Astrocyte of the cerebellum (primary cell): ENCODE data around the gene GRWD1.
"Not testable (repeated sequence)": the region's sequence is repeated elsewhere in the genome, so short reads cannot be mapped to it uniquely, and the experiment has no call there.

Source experiments
- DNase-seq: peaks from one replicate; pipeline ENCODE4 v3.0.0-alpha.2; 2011; ENCODE audit warnings: low read depth
- H3K4me3 ChIP-seq: 2 replicates; pipeline ENCODE4 v1.5.1; 2011; ENCODE audit warnings: mild to moderate bottlenecking, low read depth, low read length, moderate library complexity
- in situ Hi-C: cut with HindIII; loops from 2 replicates; pipeline ENCODE4 v1.10.0; 2017; ENCODE audit warnings: low sequenced_read_pairs
- TF ChIP-seq, protein P1 (sequence below): IDR thresholded peaks from 2 replicates; pipeline ENCODE4 v1.5.1; 2012; ENCODE audit warnings: low read length, low read depth, moderate library complexity, mild to moderate bottlenecking; ENCODE audit errors: missing control alignments

Gene GRWD1

DNA sequence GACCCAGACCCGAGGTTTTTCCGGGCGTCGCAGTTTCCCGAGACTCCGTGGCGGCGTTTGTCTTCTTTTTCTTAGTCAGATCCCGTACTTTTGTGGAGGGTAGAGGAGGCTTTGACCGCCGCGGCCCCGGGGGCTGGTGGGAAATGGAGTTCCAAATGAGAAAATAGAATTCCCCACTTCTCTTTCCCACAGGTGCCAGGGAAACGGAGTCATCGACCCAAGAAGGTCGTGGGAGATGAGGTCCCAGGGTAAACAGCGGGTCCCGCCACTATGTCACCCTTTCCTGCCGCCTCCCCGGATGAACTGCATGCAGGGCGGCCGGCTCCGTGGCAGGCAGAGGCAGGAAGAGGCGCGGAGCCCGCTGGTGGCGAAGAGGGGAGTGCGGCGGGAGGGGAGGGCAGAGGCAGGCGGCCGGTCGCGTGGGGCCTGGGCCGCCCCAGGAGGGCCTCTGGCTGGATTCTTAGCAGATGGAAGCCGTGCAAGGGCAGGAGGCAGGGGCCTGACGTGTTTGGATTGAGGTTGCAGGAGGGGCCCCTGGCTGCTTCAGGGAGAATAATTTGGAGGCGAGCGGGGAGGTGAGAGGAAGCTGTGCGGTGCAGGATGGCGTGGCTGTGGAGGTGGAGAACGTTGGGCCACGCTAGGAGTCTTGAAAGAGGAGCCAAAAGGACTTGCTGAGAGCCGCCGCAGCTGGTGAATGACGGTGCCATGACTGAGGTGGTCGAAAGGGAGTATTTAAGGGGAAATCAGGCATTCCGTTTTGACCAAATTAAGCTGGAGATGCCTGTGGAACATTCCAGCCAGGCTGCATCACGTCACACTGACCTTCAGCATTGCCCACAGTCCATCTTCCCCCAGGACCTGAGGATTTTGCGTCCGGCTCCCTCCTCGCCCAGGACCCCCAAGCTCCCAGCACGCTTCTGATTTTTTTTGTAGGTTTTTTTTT, 35.0 kb downstream of the GRWD1 start:
- in situ Hi-C loops = no loop called here

DNA sequence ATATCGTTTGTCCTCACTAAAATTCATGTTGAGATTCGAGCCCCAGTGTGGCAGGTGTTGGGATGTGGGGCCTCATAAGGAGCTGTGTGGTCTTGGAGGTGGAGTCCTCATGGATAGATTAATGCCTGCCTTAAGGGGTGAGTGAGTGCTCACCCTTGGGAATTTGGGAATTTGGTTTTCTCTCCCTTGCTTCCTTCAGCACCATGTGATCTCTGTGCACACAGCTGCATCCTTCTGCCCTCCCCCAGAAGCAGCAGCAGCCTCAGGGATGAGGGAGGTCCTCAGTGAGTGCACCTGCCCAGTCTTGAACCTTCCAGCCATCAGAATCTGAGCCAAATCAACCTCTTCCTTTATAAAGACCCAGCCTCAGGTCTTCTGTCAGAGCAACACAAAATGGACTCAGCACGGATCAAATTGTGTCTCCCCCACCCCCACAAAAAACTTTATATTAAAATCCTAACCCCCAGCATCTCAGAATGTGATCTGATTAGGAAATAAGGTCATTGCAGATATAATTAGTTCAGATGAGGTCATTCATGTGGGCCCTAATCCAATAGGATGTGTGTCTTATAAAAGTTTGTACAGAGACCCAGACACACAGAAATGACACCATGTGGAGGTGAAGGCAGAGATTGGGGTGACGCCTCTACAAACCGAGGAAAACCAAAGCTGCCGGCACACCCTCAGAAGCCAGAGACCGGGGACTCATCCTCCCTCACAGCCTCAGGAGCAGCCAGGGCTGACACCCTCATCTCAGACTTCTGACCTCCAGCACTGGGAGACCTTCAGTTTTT, 36.3 kb downstream of the GRWD1 start:
- TF ChIP-seq, protein P1, sequence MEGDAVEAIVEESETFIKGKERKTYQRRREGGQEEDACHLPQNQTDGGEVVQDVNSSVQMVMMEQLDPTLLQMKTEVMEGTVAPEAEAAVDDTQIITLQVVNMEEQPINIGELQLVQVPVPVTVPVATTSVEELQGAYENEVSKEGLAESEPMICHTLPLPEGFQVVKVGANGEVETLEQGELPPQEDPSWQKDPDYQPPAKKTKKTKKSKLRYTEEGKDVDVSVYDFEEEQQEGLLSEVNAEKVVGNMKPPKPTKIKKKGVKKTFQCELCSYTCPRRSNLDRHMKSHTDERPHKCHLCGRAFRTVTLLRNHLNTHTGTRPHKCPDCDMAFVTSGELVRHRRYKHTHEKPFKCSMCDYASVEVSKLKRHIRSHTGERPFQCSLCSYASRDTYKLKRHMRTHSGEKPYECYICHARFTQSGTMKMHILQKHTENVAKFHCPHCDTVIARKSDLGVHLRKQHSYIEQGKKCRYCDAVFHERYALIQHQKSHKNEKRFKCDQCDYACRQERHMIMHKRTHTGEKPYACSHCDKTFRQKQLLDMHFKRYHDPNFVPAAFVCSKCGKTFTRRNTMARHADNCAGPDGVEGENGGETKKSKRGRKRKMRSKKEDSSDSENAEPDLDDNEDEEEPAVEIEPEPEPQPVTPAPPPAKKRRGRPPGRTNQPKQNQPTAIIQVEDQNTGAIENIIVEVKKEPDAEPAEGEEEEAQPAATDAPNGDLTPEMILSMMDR = no peak
- no peak overlapping the region for H3K4me3 ChIP-seq
- in situ Hi-C loops = no loop called here
- DNase-seq = no peak

More for the DNA sequence above, 35.0 kb downstream of the GRWD1 start:
- H3K4me3 ChIP-seq = peak overlapping the region; percentile 41
- peak; percentile 12 for DNase-seq
- TF ChIP-seq, protein P1 = no peak

GRCh38 chr19:48483301-48483700, 37.5 kb downstream of the GRWD1 start:
- in situ Hi-C loops = no loop called here
- TF ChIP-seq, protein P1 = no peak
- DNase-seq = no peak
- no peak overlapping the region for H3K4me3 ChIP-seq

GRCh38 chr19:48484247-48484893, 38.6 kb downstream of the GRWD1 start:
- no peak for DNase-seq
- in situ Hi-C loops = no loop called here
- TF ChIP-seq, protein P1 = no peak
- H3K4me3 ChIP-seq = no peak overlapping the region

GRCh38 chr19:48484931-48485612, 39.3 kb downstream of the GRWD1 start:
- DNase-seq = no peak
- H3K4me3 ChIP-seq = no peak overlapping the region
- TF ChIP-seq, protein P1 = no peak
- in situ Hi-C loops = no loop called here

DNA sequence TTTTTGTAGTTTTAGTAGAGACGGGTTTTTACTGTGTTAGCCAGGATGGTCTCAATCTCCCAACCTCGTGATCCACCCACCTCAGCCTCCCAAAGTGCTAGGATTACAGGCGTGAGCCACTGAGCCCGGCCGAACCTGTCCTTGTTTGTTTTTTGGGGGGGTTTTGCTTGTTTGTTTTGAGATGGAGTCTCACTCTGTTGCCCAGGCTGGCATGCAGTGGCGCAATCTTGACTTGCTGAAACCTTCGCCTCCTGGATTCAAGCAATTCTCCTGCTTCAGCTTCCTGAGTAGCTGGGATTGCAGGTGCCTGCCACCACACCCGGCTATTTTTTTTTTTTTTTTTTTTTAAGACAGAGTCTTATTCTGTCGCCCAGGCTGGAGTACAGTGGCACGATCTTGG, 40.9 kb downstream of the GRWD1 start:
- in situ Hi-C loops, H3K4me3 ChIP-seq, DNase-seq: not testable (repeated sequence)
